A673 (cell line): ENCODE data around the gene SPATS2.

Experiments
- CTCF ChIP-seq: fragments of 300-800, 200-600 bp; sonication (generic); conservative IDR thresholded peaks from 2 replicates; pipeline ENCODE4 v1.5.1; 2017; ENCODE audit warnings: low read depth, mild to moderate bottlenecking, antibody characterized with exemption, low read length, moderate library complexity, mixed read lengths
- EZH2 ChIP-seq: fragments of 200-600 bp; sonication (generic); IDR thresholded peaks from 2 replicates; pipeline ENCODE4 v1.6.1; 2017; ENCODE audit warnings: borderline replicate concordance, low read depth, mild to moderate bottlenecking, mixed read lengths, antibody characterized with exemption, low read length; ENCODE audit not compliant: poor library complexity, severe bottlenecking

- TF ChIP-seq CTCF (no peak), EZH2 (no peak)
These were observed 61.5 kb downstream of the SPATS2 start for GRCh38 chr12:49428793-49429192.
